SK-N-SH treated with all-trans-retinoic acid at 6 μM for 48 hours (cell line): Measurements from ENCODE around the gene PCK1.

Experiments
- PPARA ChIP-seq: fragments of 250-450 bp; sonication (Bioruptor Pico); IDR thresholded peaks from 2 replicates; pipeline ENCODE4 v1.5.0; 2020; ENCODE audit warnings: mild to moderate bottlenecking, borderline replicate concordance
- RARB ChIP-seq: fragments of 250-450 bp; sonication (Bioruptor Pico); IDR thresholded peaks from 2 replicates; pipeline ENCODE4 v1.8.0; 2021; ENCODE audit warnings: mild to moderate bottlenecking, moderate library complexity
- SNAI2 ChIP-seq: fragments of 250-450 bp; sonication (Bioruptor Pico); IDR thresholded peaks from 2 replicates; pipeline ENCODE4 v1.5.0; 2020; ENCODE audit warnings: mild to moderate bottlenecking, moderate library complexity
- TSHZ2 ChIP-seq: fragments of 250-450 bp; sonication (Bioruptor Pico); IDR thresholded peaks from 2 replicates; pipeline ENCODE4 v1.5.0; 2020; ENCODE audit warnings: mild to moderate bottlenecking, moderate library complexity
- ZFP3 ChIP-seq: fragments of 250-450 bp; sonication (Bioruptor Pico); IDR thresholded peaks from 2 replicates; pipeline ENCODE4 v1.5.0; 2020; ENCODE audit warnings: mild to moderate bottlenecking, moderate library complexity
- ZFP30 ChIP-seq: fragments of 450-650 bp; formaldehyde crosslinking; IDR thresholded peaks from 2 replicates; pipeline ENCODE4 v1.5.0; 2022; ENCODE audit warnings: mild to moderate bottlenecking, moderate library complexity
- ZNF70 ChIP-seq: fragments of 450-650 bp; formaldehyde crosslinking; IDR thresholded peaks from 2 replicates; pipeline ENCODE4 v1.5.0; 2020; ENCODE audit warnings: mild to moderate bottlenecking, moderate library complexity
- ZNF8 ChIP-seq: fragments of 450-650 bp; formaldehyde crosslinking; IDR thresholded peaks from 2 replicates; pipeline ENCODE4 v1.5.0; 2020; ENCODE audit warnings: mild to moderate bottlenecking, moderate library complexity

GRCh38 chr20:57555457-57556184 lies 5.3 kb upstream of the PCK1 start:
- TF ChIP-seq SNAI2 (CRISPR knock-in tag) (no peak), RARB (no peak), ZNF8 (CRISPR knock-in tag) (no peak), ZFP30 (CRISPR knock-in tag) (no peak), TSHZ2 (CRISPR knock-in tag) (no peak), ZFP3 (CRISPR knock-in tag) (no peak), PPARA (CRISPR knock-in tag) (no peak), ZNF70 (CRISPR knock-in tag) (no peak)
